Keratinocyte (primary cell): Measurements from ENCODE around the gene MRPL48. TPM values are rescaled to one million over a fixed set of nuclear protein-coding genes. Genes with fewer than 3 reads are reported as not detected.

ENCODE experiments used
- DNase-seq: peaks from one replicate; pipeline ENCODE4 v3.0.0-alpha.2; 2011; ENCODE audit warnings: low read depth, missing footprints, low spot score
- FAIRE-seq: peaks from 2 replicates; lab custom pipeline; 2011; peaks lifted over from hg19 to GRCh38; lab: Jason Lieb, UNC
- H2AFZ ChIP-seq: 2 replicates; pipeline ENCODE4 v1.6.0; 2012; ENCODE audit warnings: low read length, control low read depth, inconsistent platforms; ENCODE audit not compliant: control insufficient read depth
- H3K27ac ChIP-seq: 2 replicates; pipeline ENCODE4 v1.5.1; 2011; ENCODE audit warnings: low read length; ENCODE audit not compliant: control insufficient read depth, insufficient read depth
- H3K27me3 ChIP-seq: 3 replicates; pipeline ENCODE4 v1.6.0; 2011; ENCODE audit warnings: low read length; ENCODE audit not compliant: control insufficient read depth, insufficient read depth; ENCODE audit errors: extremely low read depth
- H3K36me3 ChIP-seq, 2 experiments: 2 replicates in 1 of 2; 3 replicates in 1 of 2; pipeline ENCODE4 v1.5.1; 2011; ENCODE audit warnings: low read length in 2 of 2, mild to moderate bottlenecking in 1 of 2; ENCODE audit not compliant: control insufficient read depth in 2 of 2, insufficient read depth in 2 of 2; ENCODE audit errors: extremely low read depth in 1 of 2
- H3K4me1 ChIP-seq: 3 replicates; pipeline ENCODE4 v1.5.1; 2011; ENCODE audit warnings: low read length; ENCODE audit not compliant: control insufficient read depth, insufficient read depth; ENCODE audit errors: extremely low read depth
- H3K4me2 ChIP-seq: 3 replicates; pipeline ENCODE4 v1.6.0; 2011; ENCODE audit warnings: low read depth, low read length; ENCODE audit not compliant: control insufficient read depth, insufficient read depth; ENCODE audit errors: extremely low read depth
- H3K4me3 ChIP-seq, 3 experiments: fragments of 200-600 bp in 1 of 3; sonication (generic) in 1 of 3; 2 replicates in 2 of 3; 3 replicates in 1 of 3; pipeline ENCODE4 v1.5.1; 2011 to 2016; ENCODE audit warnings: low read length in 3 of 3, mild to moderate bottlenecking in 3 of 3, control low read depth in 2 of 3, inconsistent platforms in 1 of 3, low read depth in 1 of 3, mixed read lengths in 1 of 3, mixed run types in 1 of 3, moderate library complexity in 1 of 3; ENCODE audit not compliant: control insufficient read depth in 2 of 3, insufficient read depth in 2 of 3; ENCODE audit errors: extremely low read depth in 1 of 3
- H3K79me2 ChIP-seq: 2 replicates; pipeline ENCODE4 v1.6.0; 2012; ENCODE audit warnings: low read length; ENCODE audit not compliant: control insufficient read depth, insufficient read depth
- H3K9ac ChIP-seq: 3 replicates; pipeline ENCODE4 v1.6.0; 2011; ENCODE audit warnings: low read length; ENCODE audit not compliant: control insufficient read depth, insufficient read depth; ENCODE audit errors: extremely low read depth
- H3K9me1 ChIP-seq: 3 replicates; pipeline ENCODE4 v1.6.0; 2011; ENCODE audit warnings: low read length; ENCODE audit not compliant: control insufficient read depth, insufficient read depth; ENCODE audit errors: extremely low read depth
- H3K9me3 ChIP-seq: 2 replicates; pipeline ENCODE4 v1.5.1; 2012; ENCODE audit warnings: low read depth, low read length; ENCODE audit not compliant: control insufficient read depth
- H4K20me1 ChIP-seq: 3 replicates; pipeline ENCODE4 v1.6.0; 2011; ENCODE audit warnings: low read length; ENCODE audit not compliant: control insufficient read depth, insufficient read depth; ENCODE audit errors: extremely low read depth
- EZH2 ChIP-seq: IDR thresholded peaks from one replicate; pipeline ENCODE4 v1.6.1; 2012; ENCODE audit warnings: inconsistent platforms, mild to moderate bottlenecking, low read length, moderate library complexity
- dilution Hi-C: fragments of 300-500 bp; cut with MboI; formaldehyde crosslinking; loops from one replicate; pipeline ENCODE4 v1.7.0; 2020; ENCODE audit warnings: low sequenced_read_pairs; ENCODE audit not compliant: extremely low pct_ligation_motif_present
- polyA plus RNA-seq, 5 experiments: library from polyadenylated mRNA; depleted of rRNA in 3 of 5; stranded (reverse) in 3 of 5; stranded (forward) in 1 of 5; unstranded in 1 of 5; fragments of >200 nt; gene quantifications; 1 replicate in 1 of 5; 2 replicates in 3 of 5; 3 replicates in 1 of 5; pipeline versions ENCODE4 v1.2.1 to v1.2.3, GENCODE V29; 2011 to 2012; ENCODE audit warnings: missing spikeins in 2 of 5, low read depth in 1 of 5, low replicate concordance in 1 of 5
- TF ChIP-seq, protein P1 (sequence below), 3 experiments: IDR thresholded peaks in 1 of 3; conservative IDR thresholded peaks in 1 of 3; optimal IDR thresholded peaks in 1 of 3; 2 replicates in 2 of 3; 3 replicates in 1 of 3; pipeline versions ENCODE3 to v1.5.1; 2011; ENCODE audit warnings: low read length in 3 of 3, mild to moderate bottlenecking in 3 of 3, moderate library complexity in 2 of 3, control low read depth in 1 of 3, inconsistent platforms in 1 of 3; ENCODE audit not compliant: insufficient read depth in 2 of 3; ENCODE audit errors: extremely low read depth in 1 of 3

The MRPL48 gene
- polyA plus RNA-seq, 1 donor (not counting 4 experiments of a cell fraction or from before 2014, with no cell fraction given) = 72.2 TPM

DNA sequence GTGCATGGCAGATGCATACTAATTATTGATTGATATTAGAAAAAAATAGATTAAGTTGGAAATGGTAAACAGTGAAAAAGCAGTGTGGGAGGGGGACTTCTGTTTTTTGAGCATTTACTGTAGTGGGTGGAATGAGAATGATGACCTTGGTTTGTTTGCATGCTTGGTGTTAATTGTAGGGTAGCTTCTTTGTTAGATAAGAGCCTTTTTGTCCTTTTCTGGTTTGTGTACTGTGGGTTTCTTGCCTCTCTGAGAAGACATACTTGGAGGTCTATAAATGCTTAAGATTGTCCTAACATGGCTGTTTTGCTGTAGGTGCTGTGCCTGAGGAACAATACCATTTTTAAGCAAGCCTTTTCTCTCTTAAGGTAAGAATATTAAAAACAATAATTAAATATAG is 17.0 kb downstream of the MRPL48 start:
- TF ChIP-seq, protein P1, sequence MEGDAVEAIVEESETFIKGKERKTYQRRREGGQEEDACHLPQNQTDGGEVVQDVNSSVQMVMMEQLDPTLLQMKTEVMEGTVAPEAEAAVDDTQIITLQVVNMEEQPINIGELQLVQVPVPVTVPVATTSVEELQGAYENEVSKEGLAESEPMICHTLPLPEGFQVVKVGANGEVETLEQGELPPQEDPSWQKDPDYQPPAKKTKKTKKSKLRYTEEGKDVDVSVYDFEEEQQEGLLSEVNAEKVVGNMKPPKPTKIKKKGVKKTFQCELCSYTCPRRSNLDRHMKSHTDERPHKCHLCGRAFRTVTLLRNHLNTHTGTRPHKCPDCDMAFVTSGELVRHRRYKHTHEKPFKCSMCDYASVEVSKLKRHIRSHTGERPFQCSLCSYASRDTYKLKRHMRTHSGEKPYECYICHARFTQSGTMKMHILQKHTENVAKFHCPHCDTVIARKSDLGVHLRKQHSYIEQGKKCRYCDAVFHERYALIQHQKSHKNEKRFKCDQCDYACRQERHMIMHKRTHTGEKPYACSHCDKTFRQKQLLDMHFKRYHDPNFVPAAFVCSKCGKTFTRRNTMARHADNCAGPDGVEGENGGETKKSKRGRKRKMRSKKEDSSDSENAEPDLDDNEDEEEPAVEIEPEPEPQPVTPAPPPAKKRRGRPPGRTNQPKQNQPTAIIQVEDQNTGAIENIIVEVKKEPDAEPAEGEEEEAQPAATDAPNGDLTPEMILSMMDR (optimal IDR thresholded peaks at IDR 0.05 in 1 of 3, IDR thresholded peaks at IDR 0.05 in 1 of 3, conservative IDR thresholded peaks at IDR 0.05 in 1 of 3; ENCODE audit: extremely low read depth in 1 of 3, insufficient read depth in 2 of 3, low read length in 3 of 3) = no peak
- TF ChIP-seq EZH2 = no peak
- Histone ChIP-seq H3K9me1 (no peaks in the 10 kb centered on the region), H3K27me3 (no peaks in the 10 kb centered on the region), H3K4me2 (no peak overlapping the region), H3K4me3 (no peak overlapping the region), H4K20me1 (no peaks in the 10 kb centered on the region), H3K4me1 (no peaks in the 10 kb centered on the region), H3K9ac (no peak overlapping the region), H3K79me2 (no peaks in the 10 kb centered on the region), H3K9me3 (no peaks in the 10 kb centered on the region), H3K36me3 (no peaks in the 10 kb centered on the region), H2AFZ (no peak overlapping the region), H3K27ac (no peak overlapping the region)
- dilution Hi-C loops = no loop called here
- DNase-seq (no peak), FAIRE-seq (no peak)

DNA sequence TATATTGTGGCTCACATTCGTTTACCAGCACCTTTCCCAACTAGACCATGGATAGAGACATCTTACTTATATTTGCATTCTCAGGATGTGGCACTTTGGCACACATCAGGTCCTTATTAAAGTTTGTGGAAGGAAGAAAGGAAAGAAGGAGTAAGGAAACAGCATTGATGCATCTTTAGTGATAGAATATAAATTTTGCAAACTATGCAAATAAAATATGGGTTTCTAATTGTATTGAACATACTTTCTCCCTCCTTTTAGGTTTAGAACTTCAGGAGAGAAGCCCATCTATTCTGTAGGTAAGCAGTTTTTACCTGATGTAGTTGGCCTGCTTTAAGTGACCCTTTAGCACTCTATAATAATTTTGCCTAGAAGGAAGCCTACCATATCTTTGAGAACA is 20.4 kb downstream of the MRPL48 start:
- dilution Hi-C loops = no loop called here
- Histone ChIP-seq H3K79me2 (no peaks in the 10 kb centered on the region), H3K36me3 (no peaks in the 10 kb centered on the region), H3K4me1 (no peaks in the 10 kb centered on the region), H4K20me1 (no peaks in the 10 kb centered on the region), H3K9me3 (no peaks in the 10 kb centered on the region), H3K4me3 (no peak overlapping the region), H3K27ac (no peak overlapping the region), H3K27me3 (no peaks in the 10 kb centered on the region), H3K9ac (no peak overlapping the region), H3K4me2 (no peak overlapping the region), H2AFZ (no peak overlapping the region), H3K9me1 (no peaks in the 10 kb centered on the region)
- FAIRE-seq = no peak
- TF ChIP-seq EZH2 = no peak
- TF ChIP-seq, protein P1 (optimal IDR thresholded peaks at IDR 0.05 in 1 of 3, IDR thresholded peaks at IDR 0.05 in 1 of 3, conservative IDR thresholded peaks at IDR 0.05 in 1 of 3; ENCODE audit: extremely low read depth in 1 of 3, insufficient read depth in 2 of 3, low read length in 3 of 3) = no peak
- DNase-seq = no peak
